Left kidney (tissue), 2 donors: ENCODE results near the gene NPEPPS. TPM values are rescaled to one million over a fixed set of nuclear protein-coding genes. Genes with fewer than 3 reads are reported as not detected.
"Not testable (repeated sequence)": the region's sequence is repeated elsewhere in the genome, so short reads cannot be mapped to it uniquely, and the experiment has no call there.

ENCODE experiments used
- DNase-seq: peaks from one replicate; pipeline ENCODE4 v3.0.0-alpha.2; 2013
- polyA plus RNA-seq: library from polyadenylated mRNA; unstranded; fragments of 120-200 nt; gene quantifications from one replicate; pipeline ENCODE4 v1.2.1, GENCODE V29; 2013; ENCODE audit not compliant: insufficient read length

NPEPPS gene
- polyA plus RNA-seq, 1 donor: 238 TPM

DNA sequence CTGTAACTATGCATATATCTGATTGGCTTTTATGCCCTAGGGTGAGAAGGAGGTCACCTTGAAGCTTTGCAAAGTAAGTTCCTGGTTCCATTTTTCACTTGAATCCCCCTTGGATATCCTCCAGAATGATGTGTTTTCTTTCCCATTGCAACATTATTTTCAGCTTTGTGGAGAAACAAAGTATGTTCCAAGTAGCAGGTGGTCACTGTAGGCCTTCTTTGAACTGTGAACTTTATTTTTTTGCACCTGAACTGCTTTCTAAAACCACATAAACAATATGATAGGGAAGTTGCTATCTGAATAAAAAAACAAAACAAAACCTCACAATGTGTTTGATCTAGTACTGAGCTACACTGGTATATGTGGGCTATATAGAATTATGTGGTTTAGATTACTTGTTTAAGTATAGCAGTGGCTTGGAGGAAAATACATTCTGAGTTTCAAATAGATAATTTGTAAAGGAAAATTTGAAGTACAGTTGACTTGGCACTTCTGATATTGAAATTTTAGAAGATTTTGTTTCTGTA lies 29.7 kb downstream of the NPEPPS start:
- DNase-seq: not testable (repeated sequence)

DNA sequence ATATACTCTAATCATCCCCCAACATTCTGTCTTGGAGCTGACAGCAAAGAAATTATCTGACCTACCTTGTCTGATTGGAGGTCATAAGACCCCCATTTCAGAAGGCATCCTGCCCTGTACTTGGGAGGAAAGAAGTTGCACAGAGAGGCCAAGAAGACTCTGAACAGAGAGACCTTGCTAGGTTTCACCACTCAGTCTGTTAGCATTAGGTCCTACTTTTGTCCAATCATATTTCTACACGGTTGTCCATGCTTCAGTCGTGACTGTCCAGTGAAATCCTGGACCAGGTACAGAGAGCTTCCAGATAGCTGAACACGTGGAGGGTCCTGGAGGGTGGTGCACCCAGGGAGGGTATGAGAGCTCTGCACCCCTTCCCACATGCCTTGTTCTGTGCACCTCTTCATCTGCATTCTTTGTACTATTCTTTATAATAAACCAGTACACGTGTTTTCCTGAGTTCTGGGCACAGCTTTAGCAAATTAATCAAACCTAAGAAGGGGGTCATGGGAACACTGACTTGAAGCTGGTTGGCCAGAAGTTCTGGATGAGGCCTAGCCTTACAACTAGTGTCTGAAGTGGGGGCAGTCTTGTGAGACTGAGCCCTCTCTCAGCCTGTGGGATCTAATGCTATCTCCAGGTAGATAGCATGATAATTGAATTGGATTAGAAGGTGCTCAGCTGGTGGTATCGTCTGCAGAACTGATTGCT lies 30.9 kb downstream of the NPEPPS start:
- DNase-seq: not testable (repeated sequence)

GRCh38 chr17:47562406-47562705 lies 31.4 kb downstream of the NPEPPS start:
- not testable (repeated sequence) for DNase-seq

- not testable (repeated sequence) for DNase-seq
Observed at GRCh38 chr17:47567261-47567660, 36.4 kb downstream of the NPEPPS start.

GRCh38 chr17:47572561-47572960 lies 41.7 kb downstream of the NPEPPS start:
- DNase-seq: not testable (repeated sequence)

DNA sequence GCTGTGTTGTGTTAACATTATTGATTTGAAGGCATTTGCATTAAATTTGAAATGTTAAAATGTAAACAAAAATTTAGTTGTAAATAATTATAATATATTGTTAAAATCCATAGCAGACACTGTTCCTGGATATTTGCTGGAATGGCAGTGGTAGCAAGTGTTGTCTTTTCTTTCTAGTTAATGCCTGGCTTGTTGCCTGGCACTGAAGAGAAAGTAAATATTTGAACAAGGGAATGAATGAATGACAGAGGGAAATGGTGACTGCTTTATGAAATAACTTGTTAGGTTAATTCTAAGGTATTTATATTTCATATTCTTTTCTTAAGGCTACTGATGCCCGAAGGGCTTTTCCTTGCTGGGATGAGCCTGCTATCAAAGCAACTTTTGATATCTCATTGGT lies 51.5 kb downstream of the NPEPPS start:
- DNase-seq: not testable (repeated sequence)

DNA sequence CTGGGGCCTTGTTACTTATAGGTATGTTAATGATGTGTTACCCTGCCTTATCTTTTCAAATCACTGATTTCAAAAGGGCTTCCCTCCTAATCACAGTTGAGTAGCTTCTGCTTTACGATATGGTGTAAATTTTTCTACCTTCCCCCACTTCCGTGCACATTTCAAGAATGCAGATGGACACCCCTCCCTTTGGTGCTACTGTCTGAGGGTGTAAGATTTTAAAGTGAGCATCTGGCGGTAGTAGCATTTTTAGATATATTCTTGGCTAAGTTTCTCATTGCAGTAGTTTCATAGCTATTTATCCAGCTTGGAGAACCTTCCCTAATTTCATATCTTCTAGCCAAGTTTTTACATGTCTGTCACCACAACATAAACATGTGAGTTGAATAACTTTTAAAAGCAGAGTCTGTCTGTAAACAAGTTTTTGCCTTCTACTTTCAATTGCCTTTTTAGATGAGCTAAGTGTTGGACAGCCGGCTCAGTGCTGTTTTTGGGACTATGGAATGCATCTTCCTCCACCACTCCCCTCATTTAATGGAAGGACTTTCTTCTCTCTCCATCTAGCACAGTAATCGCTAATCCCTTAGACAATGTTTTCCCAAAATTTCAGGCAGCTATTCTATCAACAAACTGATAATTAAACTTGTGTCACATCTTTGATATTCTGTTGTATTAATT lies 55.6 kb downstream of the NPEPPS start:
- DNase-seq: not testable (repeated sequence)

DNA sequence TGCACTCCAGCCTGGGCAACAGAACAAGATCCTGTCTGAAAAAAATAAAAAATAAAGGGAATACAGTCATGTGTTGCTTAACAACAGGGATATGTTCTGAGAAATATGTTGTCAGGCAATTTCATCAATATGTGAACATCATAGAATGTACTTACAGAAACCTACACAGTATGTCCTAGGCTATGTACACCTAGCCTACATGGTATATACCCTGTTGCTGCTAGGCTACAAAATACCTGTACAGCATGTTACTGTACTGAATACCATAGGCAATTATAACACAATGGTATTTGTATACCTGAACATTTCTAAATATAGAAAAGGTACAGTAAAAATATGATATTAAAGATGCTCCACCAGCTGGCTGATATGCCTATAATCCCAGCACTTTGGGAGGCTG lies 62.6 kb downstream of the NPEPPS start:
- not testable (repeated sequence) for DNase-seq

- DNase-seq: no peak
Observed at GRCh38 chr17:47603830-47604597, 73.1 kb downstream of the NPEPPS start.

DNA sequence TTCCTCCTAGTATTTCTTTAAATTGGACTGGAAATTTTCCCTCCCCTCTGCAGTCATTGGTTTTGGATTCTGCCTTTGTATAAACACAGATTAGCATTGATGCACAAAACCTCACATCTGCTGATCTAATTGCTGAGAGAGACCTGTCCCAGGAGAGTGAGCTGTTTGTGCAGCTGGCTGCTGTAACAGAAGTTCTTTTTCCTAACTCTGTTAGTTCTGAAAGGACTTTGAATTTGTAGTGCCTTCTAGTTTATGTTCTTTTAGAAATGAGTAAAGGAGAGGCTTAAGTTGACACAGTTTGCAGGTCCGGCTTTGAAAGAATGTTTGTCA lies 73.7 kb downstream of the NPEPPS start:
- DNase-seq: no peak

- no peak for DNase-seq
Observed at GRCh38 chr17:47605011-47605410, 74.1 kb downstream of the NPEPPS start.

DNA sequence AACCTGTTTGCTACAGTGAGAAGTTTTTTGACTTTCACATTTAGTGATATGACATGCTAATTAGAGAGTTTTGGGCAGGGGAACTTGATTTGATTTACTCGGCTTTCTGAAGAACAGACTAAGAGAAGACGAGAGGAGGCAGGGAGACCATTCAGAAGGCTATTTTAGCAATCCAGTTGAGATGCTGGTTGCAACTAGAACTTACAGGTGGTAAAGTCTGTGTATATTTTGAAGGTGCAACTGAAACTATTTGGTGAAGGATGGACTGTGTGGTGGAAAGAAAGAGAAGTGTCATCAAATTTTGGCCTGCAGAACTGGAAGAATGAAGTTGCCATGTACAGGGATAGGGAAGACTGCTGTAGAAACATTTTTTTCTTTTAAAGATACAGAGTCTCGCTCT lies 76.6 kb downstream of the NPEPPS start:
- DNase-seq: no peak

- DNase-seq: no peak
Observed at GRCh38 chr17:47611372-47612350, 80.8 kb downstream of the NPEPPS start.

- peak; percentile 60 for DNase-seq
Observed at GRCh38 chr17:47615766-47616424, 85.0 kb downstream of the NPEPPS start.

DNA sequence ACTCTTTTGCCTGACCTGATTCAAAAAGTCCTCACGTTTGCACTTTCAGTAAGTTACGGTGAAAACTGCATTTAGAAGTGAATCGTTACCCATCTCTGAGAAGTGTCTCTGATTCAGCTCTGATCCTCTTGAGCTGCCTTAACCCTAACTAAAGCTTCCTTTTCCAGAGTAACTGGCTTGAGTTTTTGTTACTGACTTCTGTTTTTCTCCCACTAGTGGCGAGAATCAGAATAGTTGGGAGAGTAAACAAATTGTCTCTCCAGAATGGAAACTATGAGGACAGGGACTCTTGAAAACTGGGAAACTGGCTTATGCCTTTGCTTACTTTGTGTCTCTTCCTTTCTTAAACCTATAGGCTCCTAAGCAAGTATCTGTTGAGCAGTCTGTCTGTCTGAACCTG lies 87.5 kb downstream of the NPEPPS start:
- DNase-seq: no peak

DNA sequence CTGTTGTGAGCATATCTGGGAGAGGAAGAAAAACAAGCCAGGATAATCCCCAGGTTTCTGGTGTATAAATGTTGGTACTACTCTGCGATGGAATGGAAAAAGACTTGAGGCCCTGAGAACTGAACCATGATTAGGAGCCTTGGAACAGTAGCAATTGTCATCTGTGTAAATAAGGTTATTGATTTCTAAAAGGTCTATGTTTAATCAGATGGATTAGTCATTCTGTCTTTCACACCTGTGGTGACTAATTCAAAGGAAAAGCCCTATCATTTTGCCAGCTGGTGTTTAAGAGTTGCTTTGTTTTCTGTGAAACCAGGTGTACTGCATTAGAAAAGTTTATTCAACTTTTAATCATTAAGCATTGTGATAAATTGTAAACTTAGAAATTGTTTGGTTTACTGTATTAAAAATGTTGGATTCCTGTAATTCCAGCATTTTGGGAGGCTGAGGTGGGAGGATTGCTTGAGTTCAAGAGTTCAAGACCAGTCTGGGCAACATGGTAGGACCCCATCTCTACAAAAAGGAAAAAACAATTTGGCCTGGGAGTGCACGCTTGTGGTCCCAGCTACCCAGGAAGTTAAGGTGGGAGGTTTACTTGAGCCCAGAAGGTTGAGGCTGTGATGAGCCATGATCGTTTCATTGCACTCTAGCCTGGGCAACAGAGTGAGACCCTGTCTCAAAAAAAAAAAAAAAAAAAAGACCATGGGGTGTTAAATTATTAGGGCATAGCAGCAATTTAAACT lies 89.8 kb downstream of the NPEPPS start:
- DNase-seq: no peak

DNA sequence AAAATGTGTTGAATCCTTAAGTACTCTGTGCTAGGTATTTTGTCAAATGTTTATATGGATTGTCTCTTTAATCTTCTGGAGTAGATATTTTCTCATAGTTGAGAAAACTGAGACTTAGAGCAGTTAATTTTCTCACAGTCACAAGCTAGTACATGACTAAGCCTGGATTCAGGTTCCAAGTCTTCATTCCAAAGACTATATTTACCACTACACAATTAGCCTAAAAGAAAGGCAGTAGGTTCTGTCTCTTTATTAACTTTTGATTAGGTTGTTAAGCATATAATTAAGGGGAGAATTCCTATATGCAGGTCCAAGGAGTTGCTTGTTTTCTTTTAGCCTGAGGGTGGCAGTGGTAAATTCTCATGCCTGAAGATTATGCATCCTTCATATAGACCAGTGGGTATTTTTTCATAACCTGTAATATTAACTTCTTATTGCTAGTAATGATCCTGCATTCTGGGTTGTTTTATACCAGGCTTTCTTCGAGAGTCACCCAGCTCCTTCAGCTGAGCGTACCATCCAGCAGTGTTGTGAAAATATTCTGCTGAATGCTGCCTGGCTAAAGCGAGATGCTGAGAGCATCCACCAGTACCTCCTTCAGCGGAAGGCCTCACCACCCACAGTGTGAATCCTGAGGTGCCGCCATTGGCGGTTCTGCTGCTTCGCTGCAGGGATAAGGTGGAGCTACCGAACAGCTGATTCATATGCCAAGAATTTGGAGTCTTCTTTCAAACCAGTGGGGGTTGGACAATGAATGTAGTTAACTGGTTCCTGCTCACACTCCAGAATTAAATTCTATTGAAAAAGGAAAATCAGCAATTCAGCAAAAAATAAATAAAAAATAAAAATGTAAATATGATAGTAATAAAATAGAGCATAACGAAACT lies 90.6 kb downstream of the NPEPPS start:
- no peak for DNase-seq

- no peak for DNase-seq
Observed at GRCh38 chr17:47622180-47622549, 91.3 kb downstream of the NPEPPS start.

- no peak for DNase-seq
Observed at GRCh38 chr17:47624727-47625068, 93.8 kb downstream of the NPEPPS start.
